ENCODE measurements around the gene COPZ1. TPM values are rescaled to one million over a fixed set of nuclear protein-coding genes. Genes with fewer than 3 reads are reported as not detected.

The COPZ1 gene
- total RNA-seq, 4 donors from 2014 or later: 60.8 to 92.3 (median 79.5) TPM

GRCh38 chr12:54371328-54372112 lies 46.6 kb downstream of the COPZ1 start:
- TF ChIP-seq CTCF (IDR thresholded peaks at IDR 0.05; ENCODE audit: low read depth): no peak

- no peak for TF ChIP-seq CTCF (IDR thresholded peaks at IDR 0.05; ENCODE audit: low read depth)
Observed at GRCh38 chr12:54372113-54372806, 47.3 kb downstream of the COPZ1 start.

- no peak for TF ChIP-seq CTCF (IDR thresholded peaks at IDR 0.05; ENCODE audit: low read depth)
Observed at GRCh38 chr12:54373649-54374561, 49.0 kb downstream of the COPZ1 start.

GRCh38 chr12:54374562-54375258 lies 49.8 kb downstream of the COPZ1 start:
- no peak for TF ChIP-seq CTCF (IDR thresholded peaks at IDR 0.05; ENCODE audit: low read depth)

GRCh38 chr12:54375259-54375579 lies 50.3 kb downstream of the COPZ1 start:
- TF ChIP-seq CTCF (IDR thresholded peaks at IDR 0.05; ENCODE audit: low read depth): no peak

GRCh38 chr12:54376596-54376995 lies 51.7 kb downstream of the COPZ1 start:
- TF ChIP-seq CTCF (IDR thresholded peaks at IDR 0.05; ENCODE audit: low read depth): no peak
